Stimulated activated CD4-positive, alpha-beta T cell treated with anti-CD3 and anti-CD28 coated beads, TNF-alpha, amount 100 ng/mL, for 4 hours (primary cell): ENCODE measurements around the gene SGO1.
"Not testable (repeated sequence)": the region's sequence is repeated elsewhere in the genome, so short reads cannot be mapped to it uniquely, and the experiment has no call there.

Experiments
- DNase-seq, 3 experiments: peaks; one replicate each; pipeline ENCODE4 v3.0.0-alpha.2; 2020; ENCODE audit warnings: low read depth in 3 of 3

SGO1 gene

DNA sequence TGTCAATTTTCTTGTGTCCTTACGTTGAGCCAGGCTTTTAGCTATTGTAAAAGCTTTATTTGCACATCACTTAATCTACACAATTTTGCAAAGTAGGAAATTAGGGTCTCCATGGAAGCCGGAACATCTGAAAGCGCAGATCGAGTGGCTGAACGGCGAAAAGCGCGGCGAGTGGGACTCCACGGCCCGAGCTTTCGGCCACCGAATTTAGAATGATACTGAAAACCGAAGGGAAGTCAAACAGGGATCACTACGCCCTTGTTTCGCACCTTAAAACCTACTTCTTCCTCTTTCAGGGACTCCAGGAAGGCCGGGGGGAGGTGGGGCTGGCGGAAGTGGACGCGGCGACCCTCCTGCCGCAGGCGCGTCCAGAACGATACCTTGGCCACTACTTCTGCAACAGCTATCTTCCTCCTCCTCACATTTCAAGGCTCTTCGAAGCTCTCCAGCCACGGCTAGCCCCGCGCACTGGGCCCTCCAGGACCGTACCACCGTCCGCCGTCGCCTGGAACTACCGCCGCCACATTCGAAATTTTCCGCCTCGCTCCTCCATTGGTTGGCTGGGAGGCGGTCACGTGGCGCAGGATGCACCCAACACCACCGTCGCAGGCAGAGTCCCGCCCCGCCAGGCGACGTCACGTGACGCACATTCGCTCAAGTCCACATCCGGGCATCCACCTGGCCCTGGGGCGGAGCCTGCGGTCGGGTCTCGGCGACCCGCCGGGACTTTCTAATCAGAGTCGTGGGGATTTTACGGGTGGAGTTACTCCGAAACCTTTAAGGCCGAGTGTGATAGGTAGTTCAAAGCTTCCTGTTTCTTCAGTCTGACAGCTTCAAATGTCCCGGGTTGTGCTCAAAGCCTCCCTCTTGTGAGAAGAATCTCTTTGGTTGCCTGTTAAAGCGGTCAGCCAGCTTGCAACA, at the start of gene SGO1:
Gene SGO1 (minus strand): TSS at position 528 of the 921 bp plus-strand sequence. CDS start 2,179 bp downstream, outside the sequence.
- DNase-seq = peak; percentile 99

DNA sequence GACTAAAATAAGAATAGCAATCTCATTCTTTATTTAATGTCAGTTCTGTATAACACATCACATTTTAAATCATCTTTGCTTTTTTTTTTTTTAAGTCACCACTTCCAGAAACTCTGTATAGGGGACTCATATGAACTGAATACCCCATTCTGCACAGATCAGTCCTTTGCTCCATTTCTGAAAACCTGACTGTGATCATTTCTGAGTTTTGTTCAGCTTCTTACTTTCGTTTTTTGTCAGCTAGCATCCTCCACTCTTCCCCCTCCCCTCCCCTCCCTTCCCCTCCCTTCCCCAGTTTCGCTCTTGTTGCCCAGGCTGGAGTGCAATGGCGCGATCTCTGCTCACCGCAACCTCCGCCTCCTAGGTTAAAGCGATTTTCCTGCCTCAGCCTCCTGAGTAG, 49.8 kb upstream of the SGO1 start:
- no peak for DNase-seq

DNA sequence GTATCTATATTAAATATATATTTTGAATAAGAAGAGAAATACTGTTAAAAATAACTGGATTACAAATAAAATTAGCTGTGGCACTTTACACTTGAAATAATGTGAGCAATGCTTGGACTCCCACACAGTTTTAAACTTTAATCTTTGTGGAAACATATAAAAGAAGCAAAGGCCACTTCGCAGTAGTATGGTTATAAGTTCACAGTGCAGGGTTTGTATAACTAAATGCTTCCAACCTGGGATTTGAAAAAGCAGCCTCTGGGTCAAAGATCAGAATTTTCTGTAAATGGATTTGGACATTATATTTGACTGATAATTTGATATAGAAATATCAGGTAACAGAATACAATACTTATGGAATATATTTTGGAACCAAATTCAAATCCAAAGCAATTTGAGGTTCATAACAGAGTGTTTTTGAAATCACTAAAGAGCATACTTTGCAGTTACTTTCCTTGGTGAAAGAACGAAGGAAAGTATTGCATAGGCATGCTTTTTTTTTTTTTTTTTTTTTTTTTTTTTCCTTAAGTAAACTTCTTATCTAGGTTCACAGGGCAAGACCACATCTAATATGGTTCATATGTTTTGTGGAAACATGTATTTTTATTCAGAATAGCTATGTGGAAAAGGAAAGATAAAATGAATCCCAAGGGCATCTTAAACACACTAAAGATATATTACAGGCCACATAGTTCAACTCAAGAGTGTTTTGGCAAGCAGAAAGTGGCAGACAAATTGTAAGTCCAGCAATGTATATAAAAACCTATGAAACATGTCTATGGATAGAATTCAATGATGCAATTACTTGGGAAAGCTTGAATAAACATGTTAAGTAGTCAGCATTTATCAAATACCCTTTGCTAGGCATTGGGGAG, 47.1 kb upstream of the SGO1 start:
- no peak for DNase-seq

DNA sequence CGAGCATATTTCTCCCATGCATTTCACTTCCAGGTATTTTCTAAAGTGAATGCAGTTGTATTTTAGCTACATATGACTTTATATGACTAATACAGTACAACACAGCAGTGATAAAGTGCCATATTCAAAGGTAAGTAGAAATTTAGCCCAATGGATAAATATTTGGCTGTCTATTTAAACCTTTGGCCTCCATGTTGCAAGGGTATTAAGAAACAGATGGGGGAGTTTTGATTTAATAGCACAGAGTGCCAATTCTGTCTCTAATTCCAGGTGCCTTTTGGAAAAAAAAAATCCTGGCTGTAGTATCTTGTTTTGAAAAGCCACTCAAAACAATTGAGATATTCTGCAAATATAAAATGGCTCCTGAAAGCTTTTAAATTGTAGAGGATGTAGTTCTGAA, 44.9 kb upstream of the SGO1 start:
- no peak for DNase-seq

DNA sequence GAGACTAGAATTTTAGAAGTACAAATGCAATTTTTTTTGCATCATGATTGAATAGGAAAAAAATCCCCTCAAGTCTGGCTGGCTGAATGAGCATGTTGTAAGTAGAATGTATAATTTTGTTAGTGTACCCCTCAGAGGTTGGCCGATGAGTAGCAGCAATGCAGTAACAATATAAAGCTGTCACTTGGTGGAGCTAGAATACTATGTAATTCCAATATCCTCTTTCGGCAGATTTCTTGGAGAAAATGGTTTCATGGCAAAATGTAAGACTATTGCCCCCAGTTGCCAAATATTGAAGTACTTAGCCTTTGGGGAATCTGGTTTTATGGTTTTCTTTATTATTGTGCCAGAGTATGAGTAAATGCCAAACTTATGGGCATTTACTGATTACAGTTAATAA, 39.8 kb upstream of the SGO1 start:
- no peak for DNase-seq

DNA sequence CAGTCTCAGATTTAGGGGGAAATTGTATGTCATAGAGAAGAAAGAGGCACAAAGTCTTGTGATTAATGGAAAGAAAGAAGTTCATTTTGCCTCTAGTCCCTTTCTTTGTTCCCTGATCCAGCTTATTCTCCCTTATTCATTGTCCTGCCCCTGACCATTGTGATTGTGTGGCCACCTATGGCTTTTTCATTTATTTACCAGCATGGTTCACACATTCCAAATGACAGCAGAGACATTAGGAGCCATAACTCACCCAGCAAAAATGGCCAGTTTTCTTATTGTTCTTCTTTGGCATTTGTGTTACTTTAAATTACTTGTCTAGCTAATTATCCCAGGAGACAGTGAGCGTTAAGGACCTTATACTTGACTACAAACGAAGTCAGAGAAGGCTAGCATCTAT, 36.3 kb upstream of the SGO1 start:
- no peak for DNase-seq

DNA sequence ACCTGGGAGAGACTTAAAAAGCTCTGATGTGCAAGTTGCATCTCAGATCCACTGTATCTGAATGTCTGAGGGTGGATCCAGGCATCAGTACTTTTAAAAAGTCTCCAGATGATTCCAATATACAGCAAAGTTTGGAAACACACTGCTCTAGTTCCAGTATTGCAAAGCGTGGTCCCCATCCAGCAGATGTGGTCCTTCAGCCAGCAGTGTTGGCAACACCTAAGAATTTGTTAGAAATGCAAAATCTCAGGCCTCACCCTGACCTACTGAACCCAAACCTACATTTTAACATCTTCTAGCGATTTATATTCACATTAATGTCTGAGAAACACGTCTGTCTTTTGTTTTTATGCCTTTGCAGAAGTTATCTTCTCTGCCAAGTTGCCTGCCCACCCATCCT, 32.2 kb upstream of the SGO1 start:
- no peak for DNase-seq

DNA sequence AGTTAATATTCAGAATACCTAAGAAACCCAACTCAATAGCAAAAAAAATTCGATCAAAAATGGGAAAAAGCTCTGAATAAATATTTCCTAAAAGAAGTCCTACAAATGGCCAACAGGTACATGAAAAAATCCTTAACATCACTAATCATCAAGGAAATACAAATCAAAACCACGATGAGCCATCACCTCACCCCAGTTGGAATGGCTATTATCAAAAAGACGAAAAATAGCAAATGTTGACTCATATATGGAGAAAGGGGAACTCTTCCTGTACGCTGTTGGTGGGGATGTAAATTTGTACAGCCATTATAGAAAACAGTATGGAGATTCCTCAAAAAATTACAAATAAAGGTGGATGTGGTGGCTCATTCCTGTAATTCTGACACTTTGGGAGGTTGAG, 29.6 kb upstream of the SGO1 start:
- no peak for DNase-seq

DNA sequence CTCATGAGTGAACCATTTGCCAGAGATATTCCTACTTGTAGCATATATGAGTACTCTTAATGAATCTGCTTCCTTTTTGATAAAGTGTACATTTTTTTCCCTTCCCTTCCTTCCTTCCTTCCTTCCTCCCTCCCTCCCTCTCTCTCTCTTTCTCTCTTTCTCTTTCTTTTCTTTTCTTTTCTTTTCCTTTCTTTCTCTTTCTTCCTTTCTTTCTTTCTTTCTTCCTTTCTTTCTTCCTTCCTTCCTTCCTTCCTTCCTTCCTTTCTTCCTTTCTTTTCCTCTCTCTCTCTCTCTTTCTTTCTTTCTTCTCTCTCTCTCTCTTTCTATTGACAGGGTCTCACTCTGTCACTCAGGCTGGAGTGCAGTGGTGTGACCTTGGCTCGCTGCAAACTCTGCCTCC, 27.5 kb upstream of the SGO1 start:
- not testable (repeated sequence) for DNase-seq

DNA sequence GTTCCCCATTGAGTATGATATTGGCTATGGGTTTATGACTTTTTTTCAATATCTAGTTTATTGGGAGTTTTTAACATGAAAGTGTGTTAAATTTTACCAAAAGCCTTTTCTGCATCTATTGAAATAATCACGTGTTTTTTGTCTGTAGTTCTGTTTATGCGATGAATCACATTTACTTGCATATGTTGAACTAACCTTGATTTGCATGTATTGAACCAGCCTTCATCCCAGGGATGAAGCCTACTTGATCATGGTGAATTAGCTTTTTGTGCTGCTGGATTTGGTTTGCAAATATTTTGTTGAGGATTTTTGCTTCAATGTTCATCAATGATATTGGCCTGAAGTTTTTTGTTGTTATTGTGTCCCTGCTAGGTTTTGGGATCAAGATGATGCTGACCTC, 21.9 kb upstream of the SGO1 start:
- DNase-seq = not testable (repeated sequence)

DNA sequence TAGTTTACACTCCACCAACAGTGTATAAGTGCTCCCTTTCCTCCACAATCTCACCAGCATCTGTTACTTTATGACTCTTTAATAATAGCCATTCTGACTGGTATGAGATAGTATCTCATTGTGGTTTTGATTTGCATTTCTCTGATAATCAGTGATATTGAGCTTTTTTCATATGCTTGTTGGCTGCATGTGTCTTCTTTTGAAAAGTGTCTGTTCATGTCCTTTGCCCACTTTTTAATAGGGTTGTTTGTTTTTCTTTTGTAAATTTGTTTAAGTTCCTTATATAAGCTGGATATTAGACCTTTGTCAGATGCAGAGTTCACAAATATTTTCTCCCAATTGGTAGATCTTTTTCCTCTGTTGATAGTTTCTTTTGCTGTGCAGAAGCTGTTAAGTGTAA, 19.9 kb upstream of the SGO1 start:
- not testable (repeated sequence) for DNase-seq

DNA sequence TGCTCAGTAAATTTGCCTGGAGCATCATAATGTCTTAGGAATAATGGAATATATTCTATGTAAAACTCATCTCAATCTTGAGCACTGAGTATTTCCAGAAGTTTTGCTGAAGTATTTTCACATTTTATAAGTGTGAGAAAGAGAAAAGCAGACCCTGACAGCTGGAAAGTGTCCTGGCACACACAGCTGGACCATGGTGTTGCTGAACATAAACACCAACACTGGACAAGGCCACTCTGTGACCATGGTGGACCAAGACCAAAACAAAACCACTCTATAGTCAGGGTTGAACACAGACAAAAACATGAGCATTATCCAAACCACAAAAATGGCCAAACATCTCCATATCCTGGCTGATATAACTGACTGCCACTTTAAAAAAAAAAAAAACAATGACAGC, 15.1 kb upstream of the SGO1 start:
- no peak for DNase-seq

DNA sequence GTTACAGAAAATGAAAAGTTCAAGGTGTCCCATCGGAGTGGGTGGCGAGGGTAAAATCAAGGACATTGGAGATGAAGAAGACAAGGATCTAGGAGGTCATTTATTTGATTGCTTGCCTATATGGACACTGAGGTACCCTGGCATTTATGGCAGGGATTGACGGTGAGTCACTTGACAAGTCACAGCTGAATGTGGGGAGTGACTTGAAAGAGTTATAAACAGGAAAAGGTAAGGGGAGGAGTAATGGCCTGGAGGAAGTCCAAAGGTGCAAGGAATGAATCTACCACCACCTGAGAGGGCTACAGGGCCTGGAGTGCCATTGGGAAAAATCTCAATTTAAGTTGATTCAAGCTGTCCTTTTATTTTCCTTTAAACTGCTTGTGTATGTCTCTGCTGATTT, 11.8 kb upstream of the SGO1 start:
- no peak for DNase-seq

DNA sequence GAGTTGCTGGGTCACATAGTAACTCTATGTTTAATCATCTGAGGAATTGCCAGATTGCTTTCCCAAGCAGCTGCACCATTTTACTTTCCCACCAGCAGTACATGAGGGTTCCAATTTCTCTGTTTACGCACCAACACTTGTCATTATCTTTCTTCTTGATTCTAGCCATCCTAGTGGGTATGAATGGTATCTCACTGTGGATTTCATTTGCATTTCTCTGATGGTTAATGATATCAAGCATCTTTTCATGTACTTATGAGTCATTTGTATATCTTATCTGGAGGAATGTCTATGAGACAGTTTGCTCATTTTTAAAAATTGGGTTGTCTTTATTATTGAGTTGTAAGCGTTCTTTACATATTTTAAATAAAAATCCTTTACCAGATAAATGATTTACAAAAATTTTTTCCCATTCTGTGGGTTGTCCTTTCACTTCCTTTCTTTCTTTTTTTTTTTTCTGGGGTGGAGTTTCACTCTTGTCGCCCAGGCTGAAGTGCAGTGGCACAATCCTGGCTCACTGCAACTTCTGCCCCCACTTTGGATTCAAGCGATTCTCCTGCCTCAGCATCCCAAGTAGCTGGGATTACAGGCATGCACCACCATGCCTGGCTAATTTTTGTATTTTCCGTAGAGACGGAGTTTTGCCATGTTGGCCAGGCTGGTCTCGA, 8.9 kb upstream of the SGO1 start:
- DNase-seq = no peak

DNA sequence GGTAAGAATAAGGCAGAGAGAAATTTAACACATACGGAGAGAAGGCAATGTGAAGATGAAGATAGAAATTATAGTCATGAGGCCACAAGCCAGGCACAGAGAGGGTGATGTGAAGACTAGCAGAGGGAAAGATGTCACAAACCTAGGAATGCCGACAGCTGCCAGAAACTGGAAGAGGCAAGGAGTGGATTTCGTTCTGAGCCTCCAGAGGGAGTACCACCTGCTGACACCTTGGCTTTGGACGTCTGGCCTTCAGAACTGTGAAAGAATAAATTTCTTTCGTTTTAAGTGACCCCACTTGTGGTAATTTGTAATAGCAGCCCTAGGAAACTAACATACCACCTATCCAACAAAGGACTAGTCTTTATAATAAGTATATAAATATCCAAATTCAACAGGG, 5.0 kb upstream of the SGO1 start:
- no peak for DNase-seq

DNA sequence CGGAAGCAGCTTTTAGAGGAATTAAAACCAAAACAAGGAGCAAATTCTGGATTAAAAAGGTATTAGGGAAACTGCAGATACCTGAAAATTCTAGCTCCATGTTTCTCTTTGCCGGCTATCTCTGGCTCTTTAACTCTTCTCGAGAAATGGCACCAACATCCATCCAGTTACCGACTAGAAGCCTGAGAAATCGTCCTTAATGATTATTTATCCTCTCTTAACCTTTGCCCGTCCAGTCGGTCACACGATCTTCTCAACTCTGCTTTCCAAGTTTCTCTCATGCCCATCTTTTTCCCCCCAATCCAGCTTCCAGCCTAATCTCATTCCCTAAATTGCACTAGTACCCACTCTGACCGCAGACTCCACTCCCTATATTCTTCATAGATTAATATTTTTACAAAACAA, 596 bp upstream of the SGO1 start:
- no peak for DNase-seq

DNA sequence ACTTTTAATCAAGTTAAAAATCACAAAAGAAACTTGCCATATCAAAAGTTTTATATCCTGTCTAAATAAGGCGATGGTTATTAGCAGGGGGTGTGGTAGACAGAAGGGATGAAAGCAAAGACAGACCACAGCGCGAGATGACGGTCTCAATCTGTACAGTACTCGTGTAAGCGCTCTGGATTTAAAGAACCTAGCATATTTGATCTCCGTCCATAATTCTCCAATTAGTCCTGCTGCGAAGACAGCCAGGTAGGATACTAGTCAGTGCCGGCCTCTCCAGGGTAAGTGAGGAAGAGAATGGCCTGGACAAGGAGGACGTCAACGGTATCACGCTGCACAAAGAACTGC, 701 bp downstream of the SGO1 start:
- DNase-seq = no peak

DNA sequence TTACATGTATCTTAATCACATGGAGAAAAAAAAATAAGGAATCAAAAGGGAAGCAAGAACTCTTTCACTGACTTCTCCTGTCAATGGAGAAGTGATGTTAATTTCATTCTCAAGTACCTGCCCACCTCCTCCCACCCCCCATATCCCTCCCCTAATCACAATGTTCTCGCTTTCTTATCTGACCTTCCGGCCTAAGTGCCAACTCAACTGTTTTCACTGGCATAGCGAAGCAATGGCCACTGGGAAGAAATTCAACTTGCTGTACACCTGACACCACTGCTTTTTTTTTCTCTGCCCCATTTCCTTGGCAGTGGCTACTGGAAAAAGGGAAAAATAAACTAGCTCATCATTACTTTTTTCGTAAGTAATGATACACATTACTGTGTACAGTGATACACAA, 3.8 kb downstream of the SGO1 start:
- no peak for DNase-seq

DNA sequence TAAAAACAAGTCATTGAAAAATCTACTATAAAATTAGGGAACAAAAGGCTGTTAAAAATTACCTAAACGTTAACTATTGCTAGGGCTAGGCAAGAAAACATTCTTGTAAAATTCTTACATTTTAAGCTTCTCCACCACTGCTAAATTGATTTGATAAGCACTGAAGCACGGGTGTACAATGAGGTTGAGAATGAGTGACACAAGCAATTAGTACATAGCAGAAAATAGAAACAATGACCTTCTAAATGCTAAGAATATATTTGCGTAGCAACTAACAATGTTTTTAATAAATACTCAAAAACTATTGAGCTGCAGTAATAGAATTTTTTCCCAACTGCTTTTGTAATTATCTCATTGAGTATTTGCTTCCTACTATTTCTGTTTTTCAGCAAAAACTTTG, 4.7 kb downstream of the SGO1 start:
- DNase-seq = no peak

DNA sequence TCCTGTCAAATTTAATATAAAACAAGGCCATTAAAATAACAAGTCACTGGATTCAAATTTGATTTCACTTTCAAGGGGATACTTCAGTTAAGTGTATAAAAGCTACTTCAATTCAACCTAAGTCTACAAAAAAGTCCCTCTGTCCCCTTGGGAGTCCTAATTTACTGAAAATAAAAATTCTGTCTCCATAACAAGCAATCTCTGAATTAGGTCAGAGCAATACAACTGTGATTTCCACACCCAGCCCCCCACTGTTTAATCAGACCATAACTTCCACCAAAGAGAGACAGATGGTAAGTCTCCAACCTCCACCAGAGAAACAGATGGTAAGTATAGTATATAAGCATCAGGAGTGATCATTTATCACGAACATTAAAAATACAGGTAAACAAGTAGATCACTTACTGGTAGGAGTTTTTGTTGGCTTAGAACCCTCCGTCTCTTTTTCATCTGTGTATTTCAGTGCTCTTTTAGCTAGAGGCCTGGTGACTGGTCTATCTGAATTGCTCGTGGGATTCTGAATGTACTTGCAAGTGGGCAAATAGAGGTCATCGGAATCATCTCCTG, 12.1 kb downstream of the SGO1 start:
- DNase-seq = no peak

DNA sequence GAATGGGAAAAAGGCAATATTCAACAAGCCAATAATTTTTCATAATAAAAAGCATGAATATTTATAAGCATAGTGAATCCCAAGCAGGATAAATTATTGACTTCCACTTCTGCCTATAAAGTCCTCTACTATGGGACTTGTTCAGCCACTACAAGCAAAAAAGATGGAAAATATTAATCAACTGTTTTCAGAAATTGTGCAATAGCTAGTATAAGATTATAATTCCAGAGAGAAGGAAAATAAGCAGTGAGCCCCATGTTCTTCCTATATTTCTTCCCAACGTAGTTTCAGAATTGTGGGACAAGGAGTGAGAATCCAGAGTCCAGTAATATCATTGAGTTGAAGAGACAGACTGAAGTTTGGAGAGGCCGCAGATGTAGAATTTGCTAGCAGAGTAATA, 24.3 kb downstream of the SGO1 start:
- no peak for DNase-seq

DNA sequence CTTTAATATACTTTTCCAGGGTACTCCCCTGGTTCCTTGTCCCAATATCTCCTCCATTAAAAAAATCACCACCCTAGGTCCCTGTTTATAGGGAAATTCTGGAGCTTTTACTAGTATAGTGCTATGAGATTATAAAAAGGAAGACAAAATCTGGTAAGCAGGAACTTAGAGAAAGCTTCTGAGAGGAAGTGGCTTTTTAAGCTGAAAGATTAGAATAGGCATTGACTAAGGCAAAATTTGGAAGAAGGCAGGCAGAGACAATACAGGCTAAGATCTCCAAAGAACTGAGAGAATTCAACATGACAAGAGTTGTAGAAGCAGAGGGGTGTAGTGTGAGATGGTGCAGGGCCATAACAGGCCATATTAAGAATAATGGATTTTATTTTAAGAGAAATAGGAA, 25.8 kb downstream of the SGO1 start:
- no peak for DNase-seq
